HG03571 (cell line): ENCODE measurements around the gene NFYA.

Source experiments
- ATAC-seq: cut with Tn5 transposase; IDR thresholded peaks from one replicate; pipeline ENCODE4 v1.9.1; 2021; ENCODE audit not compliant: unreplicated experiment

Gene NFYA

GRCh38 chr6:41072836-41073202 lies at the start of gene NFYA:
TSS of gene NFYA (plus strand) at chr6:41072974. CDS start at chr6:41079090, 6,116 bp downstream.
- peak; percentile 61 for ATAC-seq

DNA sequence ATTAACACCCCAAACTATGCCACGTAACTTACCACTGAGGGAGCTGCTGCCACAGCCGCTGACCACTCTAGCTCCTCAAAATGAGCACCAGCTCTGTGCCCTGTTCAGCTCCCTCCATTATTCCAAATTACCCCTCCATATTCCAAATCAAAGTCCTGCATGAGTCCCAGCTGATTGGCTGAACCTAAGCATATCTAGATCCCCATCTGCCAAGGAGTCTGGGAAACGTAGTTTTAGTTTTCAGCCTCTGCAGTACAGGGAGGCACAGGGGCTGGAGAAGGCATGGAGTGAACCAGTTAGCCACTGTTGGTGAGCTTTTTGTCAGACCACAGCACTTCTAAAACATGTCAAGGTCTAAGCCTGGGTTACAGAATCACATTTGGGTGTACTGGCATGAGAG lies 49.7 kb upstream of the NFYA start:
- no peak for ATAC-seq

- no peak for ATAC-seq
Measured at GRCh38 chr6:41025966-41026530, 46.7 kb upstream of the NFYA start.

DNA sequence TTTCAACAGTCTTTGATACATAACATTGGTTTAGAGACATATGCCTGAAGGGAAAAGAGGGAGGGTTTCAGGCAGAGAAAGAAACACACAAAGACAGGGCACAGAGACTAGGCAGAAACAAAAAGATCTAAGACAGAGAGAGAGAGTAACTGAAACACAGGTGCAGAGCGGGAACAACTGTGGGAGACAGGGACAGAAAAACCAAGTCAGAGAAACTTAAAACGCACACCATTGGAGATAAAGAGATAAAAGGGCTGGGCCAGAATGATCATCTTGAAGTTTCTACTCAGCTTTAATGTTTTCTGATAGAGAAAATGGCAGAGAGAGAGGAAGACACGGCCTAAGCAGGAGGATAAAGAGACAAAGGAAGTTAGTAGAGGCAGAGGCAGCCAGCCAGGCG lies 45.5 kb upstream of the NFYA start:
- ATAC-seq = no peak

DNA sequence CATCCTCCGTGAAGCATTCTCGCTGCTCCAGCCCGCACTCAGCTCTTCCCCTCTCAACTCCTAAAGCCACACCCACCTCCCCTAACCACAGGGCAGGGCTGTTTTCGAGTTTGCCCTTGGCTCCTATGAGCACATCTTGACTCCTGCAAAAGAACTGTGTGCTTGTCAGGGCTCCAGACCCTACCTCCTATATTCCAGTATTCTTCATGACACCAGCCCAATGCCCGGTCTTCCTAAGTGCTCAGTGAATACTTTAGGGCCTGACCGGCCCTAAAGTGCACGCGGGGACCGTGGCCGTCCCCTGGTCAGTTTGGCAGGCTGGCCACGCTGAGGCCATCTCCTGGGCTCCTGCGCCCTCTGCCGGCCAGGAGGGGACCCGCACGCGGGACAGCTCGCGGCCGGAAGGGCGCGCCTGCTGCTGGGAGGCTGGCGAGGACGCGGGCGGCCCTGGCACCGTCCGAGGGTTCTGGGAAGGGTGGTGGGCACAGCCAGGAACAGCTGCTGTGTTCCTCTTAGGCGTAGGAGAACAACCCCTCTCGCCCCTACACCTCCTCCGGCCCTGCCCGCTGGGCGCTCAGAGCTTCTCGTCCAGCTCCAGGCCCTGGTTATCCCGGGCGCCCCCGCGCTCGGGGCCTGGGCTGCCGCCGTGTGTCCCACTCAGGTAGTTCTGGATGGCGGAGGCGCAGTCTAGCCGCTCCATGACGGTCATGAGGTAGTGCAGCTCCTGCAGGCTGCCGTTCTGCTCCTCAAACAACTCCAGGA lies 44.8 kb upstream of the NFYA start:
- peak; percentile 84 for ATAC-seq

GRCh38 chr6:41028561-41029412 lies 44.0 kb upstream of the NFYA start:
- peak; percentile 29 for ATAC-seq

DNA sequence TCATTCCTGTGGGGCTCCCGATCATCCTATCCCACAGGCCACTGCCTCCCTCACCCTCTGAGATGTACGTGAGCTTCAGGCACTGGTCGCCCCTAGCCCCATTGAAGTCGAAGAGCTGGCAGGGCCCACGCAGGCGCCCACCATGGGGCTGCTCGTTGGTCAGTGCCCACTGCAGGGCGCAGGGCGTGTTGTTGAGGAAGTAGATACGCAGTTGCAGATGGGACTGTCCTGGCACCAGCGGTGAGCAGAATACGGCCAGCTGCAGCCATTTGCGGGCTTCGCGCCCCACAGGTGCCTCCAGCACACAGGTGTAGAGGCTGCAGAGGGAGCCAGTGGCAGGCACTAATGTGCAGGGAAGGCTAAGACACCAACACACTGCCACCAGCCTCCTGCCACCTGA lies 39.9 kb upstream of the NFYA start:
- ATAC-seq = no peak

DNA sequence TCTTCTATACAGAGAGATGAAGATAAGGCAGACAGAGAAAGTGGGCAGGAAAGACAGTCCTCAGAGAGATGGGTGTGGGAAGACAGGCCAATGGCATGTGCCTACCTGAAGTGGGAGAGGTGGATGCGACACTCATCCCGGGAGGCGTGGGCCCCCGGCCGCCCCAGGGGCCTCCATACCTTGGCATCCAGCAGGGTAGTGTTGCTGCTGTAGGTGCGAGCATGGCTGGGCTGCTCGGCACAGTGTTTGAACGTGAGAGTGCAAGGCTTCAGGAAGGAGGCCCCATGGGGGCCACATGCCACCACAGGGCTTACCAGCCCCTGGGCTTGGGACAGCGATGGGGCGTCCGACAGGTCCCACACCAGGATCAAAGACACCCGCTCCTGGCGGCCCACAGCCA lies 39.0 kb upstream of the NFYA start:
- no peak for ATAC-seq

DNA sequence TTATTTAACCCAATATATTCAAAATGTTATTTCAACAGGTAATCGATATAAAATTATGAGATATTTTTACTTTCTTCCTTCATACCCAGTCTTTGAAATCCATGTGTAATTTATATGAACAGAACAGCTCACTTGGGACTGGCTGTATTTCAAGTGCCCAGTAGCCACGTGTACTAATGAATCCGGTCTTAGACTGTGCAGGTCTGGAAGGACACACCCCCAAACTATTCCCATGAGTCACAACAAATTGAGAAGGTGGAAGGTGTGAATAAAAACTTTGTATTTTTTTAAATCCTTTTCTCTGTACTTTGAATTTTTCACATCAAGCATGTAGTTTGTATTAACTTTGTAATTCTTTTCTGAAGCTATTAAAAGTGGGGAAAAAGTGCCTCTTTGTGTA lies 36.6 kb upstream of the NFYA start:
- no peak for ATAC-seq

DNA sequence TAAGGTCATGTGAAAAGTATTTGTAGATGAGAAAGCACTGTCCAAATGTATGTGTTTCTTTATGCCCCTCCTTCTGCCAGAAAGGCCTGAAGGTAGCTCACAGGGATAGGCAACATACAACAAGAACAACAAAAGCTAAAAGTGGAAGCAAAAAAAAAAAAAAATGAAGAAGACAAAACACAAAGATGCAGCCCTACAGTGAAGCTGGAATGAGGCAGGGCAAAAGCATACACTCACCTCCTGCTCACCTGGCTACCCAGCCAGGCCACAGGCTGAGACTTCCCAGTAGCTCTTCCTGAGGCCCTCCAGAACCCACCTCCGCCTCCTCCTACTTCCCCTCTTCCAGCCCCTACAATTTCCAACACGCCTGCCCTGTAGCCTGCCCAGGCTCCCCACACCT lies 36.2 kb upstream of the NFYA start:
- no peak for ATAC-seq

GRCh38 chr6:41037107-41037900 lies 35.5 kb upstream of the NFYA start:
- no peak for ATAC-seq

- ATAC-seq = no peak
Measured at GRCh38 chr6:41038205-41038604, 34.6 kb upstream of the NFYA start.

DNA sequence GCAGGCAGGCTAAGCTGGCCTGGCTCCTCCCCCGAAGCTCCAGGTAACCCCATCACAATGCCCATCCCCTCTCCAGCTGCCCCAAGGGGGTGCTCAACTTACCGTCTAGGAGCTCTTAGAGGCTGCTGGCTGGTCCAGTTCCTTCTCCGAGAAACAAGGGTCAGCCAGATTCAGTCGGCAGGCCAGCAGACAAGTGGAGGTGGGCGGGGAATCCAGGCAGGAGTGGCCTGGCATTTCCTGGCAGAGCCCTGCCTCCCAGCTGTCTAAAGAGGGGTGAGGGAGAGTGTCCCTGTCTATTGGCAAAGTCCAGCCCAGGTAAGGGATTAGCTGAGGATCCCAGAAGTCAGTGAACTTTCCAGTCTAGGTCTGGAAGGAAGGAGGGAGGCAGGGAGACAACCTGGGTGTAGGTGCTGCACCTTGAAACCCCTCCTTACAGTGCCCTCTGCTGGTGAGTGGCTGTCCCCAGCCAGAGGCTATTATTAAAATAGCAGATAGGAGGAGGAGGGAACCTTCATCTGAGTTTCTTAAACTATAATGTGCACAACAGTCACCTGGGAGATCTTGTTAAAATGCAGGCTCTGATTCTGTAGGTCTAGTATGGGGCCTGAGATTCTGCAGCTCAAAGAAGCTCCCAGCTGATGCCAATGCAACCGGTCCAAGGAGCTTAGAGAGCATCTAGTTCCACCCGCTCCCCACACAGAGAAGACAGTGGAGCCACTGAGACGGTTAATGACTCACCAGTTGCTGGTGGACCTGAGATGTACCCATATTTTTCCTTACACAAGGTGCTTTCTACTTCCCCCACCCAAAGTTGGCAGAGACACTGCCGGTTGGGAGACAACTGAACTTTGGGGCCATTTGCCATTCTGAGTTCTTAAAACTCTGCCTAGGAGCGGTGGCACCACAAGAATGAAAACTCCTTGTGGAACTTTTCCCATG lies 33.4 kb upstream of the NFYA start, which contains the start of gene UNC5CL:
Gene UNC5CL (minus strand): TSS at position 162 of the 939 bp plus-strand sequence. CDS start 4,147 bp downstream, outside the sequence.
- ATAC-seq = no peak

- ATAC-seq = no peak
Measured at GRCh38 chr6:41040101-41040939, 32.5 kb upstream of the NFYA start.

- ATAC-seq = no peak
Measured at GRCh38 chr6:41040940-41041536, 31.7 kb upstream of the NFYA start.

DNA sequence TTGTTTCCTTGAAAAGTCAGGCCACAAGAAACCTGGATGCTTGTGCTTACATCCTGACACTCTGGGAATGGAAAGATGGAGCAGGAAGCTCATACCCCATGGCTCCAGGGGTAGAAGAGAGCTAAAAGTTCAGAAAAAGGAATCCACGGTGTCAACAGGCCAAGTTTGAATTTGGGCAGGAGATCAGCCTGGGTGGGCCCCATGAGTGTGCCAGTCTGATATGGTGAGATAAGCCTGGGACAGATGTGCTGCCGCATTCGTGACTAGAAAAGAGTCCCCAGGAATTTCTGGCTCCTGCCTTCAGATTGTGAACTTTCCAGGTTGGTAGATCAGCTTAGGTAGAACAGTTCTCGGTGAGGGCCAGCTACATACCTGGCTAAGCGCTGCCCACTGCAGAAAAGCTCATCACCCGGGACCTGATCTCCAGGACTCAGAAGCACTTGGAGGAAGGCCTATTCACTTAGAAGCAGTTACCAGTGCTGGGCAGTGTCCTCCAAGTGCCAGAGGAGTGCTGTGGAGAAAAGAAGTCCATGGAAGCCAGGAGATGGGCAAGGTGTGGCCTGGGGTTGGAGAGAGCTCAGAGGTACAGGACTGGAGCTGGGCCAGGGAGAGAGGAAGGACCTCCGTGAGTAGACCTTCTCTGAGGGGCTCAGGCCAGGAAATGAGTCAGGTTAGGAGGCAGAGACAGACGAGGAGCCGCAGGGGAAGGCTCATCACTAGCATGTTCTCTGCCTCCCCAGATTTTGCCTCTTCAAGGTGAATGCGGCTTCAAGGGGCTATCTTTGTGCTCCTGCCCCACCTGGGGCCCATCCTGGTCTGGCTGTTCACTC lies 30.3 kb upstream of the NFYA start, which contains the start of gene TSPO2:
Gene TSPO2 (plus strand): TSS at position 242 of the 830 bp plus-strand sequence. CDS start 519 bp downstream, at position 761.
- ATAC-seq = no peak

DNA sequence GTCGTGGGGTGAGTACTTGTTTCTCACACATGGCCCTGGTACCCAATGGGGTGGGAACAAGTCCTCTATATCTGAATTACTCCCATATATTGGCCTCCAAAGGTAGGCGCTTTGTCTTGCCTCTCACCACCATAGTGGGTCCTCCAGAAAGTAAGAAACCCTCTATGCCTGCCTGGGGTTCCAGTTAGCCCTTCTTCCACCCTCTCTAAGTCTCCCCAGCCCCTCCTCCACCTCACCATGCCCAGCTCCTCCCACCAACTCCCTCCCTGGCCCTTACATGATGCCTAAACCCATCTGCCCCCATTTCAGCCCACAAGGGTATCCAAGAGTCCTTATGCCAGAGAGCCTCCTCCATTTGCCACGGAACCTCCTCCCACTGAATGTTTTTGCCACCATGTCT lies 29.6 kb upstream of the NFYA start:
- ATAC-seq = no peak

GRCh38 chr6:41045664-41046063 lies 27.1 kb upstream of the NFYA start:
- no peak for ATAC-seq
